HEK293 (cell line): ENCODE data around the gene PBX3.

ENCODE experiments used
- CTCF ChIA-PET: fragments of 350-600 bp; formaldehyde crosslinking; extraction: SDS; loops from one replicate; lab custom pipeline; 2021; ENCODE audit warnings: antibody characterized with exemption; lab: Yijun Ruan, JAX
- POLR2A ChIA-PET: fragments of 300-600 bp; formaldehyde crosslinking; extraction: SDS; loops from one replicate; lab custom pipeline; 2020; ENCODE audit warnings: antibody characterized with exemption, inconsistent platforms; lab: Yijun Ruan, JAX
- H3K27ac ChIP-seq: fragments of 200-500 bp; sonication (Bioruptor generic); 2 replicates; pipeline ENCODE4 v1.5.1; 2014; ENCODE audit warnings: low read depth, low read length, control low read depth, inconsistent platforms; ENCODE audit errors: extremely low read depth
- H3K36me3 ChIP-seq, 2 experiments: fragments of 200-500 bp in 1 of 2; sonication (Bioruptor generic) in 1 of 2; 1 replicate in 1 of 2; 2 replicates in 1 of 2; pipeline ENCODE4 v1.5.1; 2014 to 2017; ENCODE audit warnings: inconsistent platforms in 2 of 2, low read length in 2 of 2; ENCODE audit not compliant: control insufficient read depth in 2 of 2, insufficient read depth in 1 of 2
- H3K4me1 ChIP-seq: fragments of 200-500 bp; sonication (Bioruptor generic); 2 replicates; pipeline ENCODE4 v1.5.1; 2014; ENCODE audit warnings: mild to moderate bottlenecking, low read length, inconsistent platforms; ENCODE audit not compliant: control insufficient read depth, insufficient read depth
- H3K4me3 ChIP-seq: 2 replicates; pipeline ENCODE4 v1.5.1; 2011; ENCODE audit warnings: low read depth, mild to moderate bottlenecking, control low read depth, low read length, moderate library complexity
- H3K9me3 ChIP-seq: fragments of 200-500 bp; sonication (Bioruptor generic); 2 replicates; pipeline ENCODE4 v1.5.1; 2014; ENCODE audit warnings: low read depth, low read length, inconsistent platforms; ENCODE audit not compliant: control insufficient read depth, insufficient read depth
- HOXA7 ChIP-seq: sonication (generic); formaldehyde crosslinking; IDR thresholded peaks from 2 replicates; pipeline ENCODE4 v1.8.1; 2022; ENCODE audit warnings: missing genetic modification reagents, borderline replicate concordance
- KLF1 ChIP-seq: fragments of 450-650 bp; formaldehyde crosslinking; IDR thresholded peaks from 2 replicates; pipeline ENCODE4 v1.5.1; 2016; ENCODE audit warnings: missing biosample characterization, missing genetic modification characterization
- KLF10 ChIP-seq: fragments of 450-650 bp; IDR thresholded peaks from 2 replicates; pipeline ENCODE4 v1.5.1; 2018; ENCODE audit warnings: missing biosample characterization, mild to moderate bottlenecking, missing genetic modification characterization
- OVOL3 ChIP-seq: fragments of 450-650 bp; formaldehyde crosslinking; IDR thresholded peaks from 2 replicates; pipeline ENCODE4 v1.5.1; 2016; ENCODE audit warnings: missing biosample characterization, missing genetic modification characterization
- ZFP69B ChIP-seq: fragments of 450-650 bp; formaldehyde crosslinking; IDR thresholded peaks from 2 replicates; pipeline ENCODE4 v1.5.1; 2016; ENCODE audit warnings: missing biosample characterization, missing genetic modification characterization
- ZNF10 ChIP-seq: fragments of 450-650 bp; formaldehyde crosslinking; IDR thresholded peaks from 2 replicates; pipeline ENCODE4 v1.5.1; 2017; ENCODE audit warnings: missing biosample characterization, missing genetic modification characterization
- ZNF423 ChIP-seq: fragments of 450-650 bp; formaldehyde crosslinking; IDR thresholded peaks from 2 replicates; pipeline ENCODE4 v1.5.1; 2016; ENCODE audit warnings: missing biosample characterization, missing genetic modification characterization
- ZNF521 ChIP-seq: fragments of 450-650 bp; formaldehyde crosslinking; IDR thresholded peaks from 2 replicates; pipeline ENCODE4 v1.5.1; 2017; ENCODE audit warnings: missing biosample characterization, mild to moderate bottlenecking, missing genetic modification characterization
- ZNF530 ChIP-seq: fragments of 450-650 bp; formaldehyde crosslinking; IDR thresholded peaks from 2 replicates; pipeline ENCODE4 v1.5.1; 2016; ENCODE audit warnings: low read depth, missing biosample characterization, missing genetic modification characterization
- ZNF561 ChIP-seq: fragments of 450-650 bp; IDR thresholded peaks from 2 replicates; pipeline ENCODE4 v1.5.1; 2018; ENCODE audit warnings: missing biosample characterization, missing genetic modification characterization, borderline replicate concordance
- ZNF596 ChIP-seq: fragments of 450-650 bp; IDR thresholded peaks from 2 replicates; pipeline ENCODE4 v1.5.0; 2018; ENCODE audit warnings: missing biosample characterization, mild to moderate bottlenecking, missing genetic modification characterization, moderate library complexity
- TF ChIP-seq, protein P1 (sequence below): fragments of 450-650 bp; formaldehyde crosslinking; IDR thresholded peaks from 2 replicates; pipeline ENCODE4 v1.5.0; 2017; ENCODE audit warnings: missing biosample characterization, missing genetic modification characterization, borderline replicate concordance
- TF ChIP-seq, protein P2 (sequence below): fragments of 450-650 bp; formaldehyde crosslinking; IDR thresholded peaks from 2 replicates; pipeline ENCODE4 v1.5.1; 2016; ENCODE audit warnings: missing biosample characterization, missing genetic modification characterization, low read depth
- TF ChIP-seq, protein P3 (sequence below): fragments of 450-650 bp; formaldehyde crosslinking; conservative IDR thresholded peaks from 2 replicates; pipeline ENCODE4 v1.5.1; 2016; ENCODE audit warnings: low read depth, missing biosample characterization, missing genetic modification characterization
- TF ChIP-seq, protein P4 (sequence below): fragments of 450-650 bp; formaldehyde crosslinking; IDR thresholded peaks from 2 replicates; pipeline ENCODE4 v1.5.1; 2016; ENCODE audit warnings: missing biosample characterization, missing genetic modification characterization

Gene PBX3

DNA sequence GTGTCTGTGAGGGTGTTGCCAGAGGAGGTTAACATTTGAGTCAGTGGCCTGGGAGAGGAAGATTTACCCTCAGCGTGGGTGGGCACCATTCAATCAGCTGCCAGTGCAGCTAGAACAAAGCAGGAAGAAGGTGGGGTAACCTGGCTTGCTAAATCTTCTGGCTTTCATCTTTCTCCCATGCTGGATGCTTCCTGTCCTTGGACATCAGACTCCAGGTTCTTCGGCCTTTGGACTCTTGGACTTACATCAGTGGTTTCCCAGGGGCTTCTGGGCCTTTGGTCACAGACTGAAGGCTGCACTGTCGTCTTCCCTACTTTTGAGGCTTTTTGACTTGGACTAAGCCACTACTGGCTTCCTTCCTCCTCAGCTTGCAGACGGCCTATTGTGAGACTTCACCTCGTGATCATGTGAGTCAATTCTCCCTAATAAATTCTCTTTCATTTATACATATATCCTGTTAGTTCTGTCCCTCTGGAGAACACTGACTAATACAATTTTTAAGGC lies 38.1 kb downstream of the PBX3 start (continued):
- TF ChIP-seq, protein P1, sequence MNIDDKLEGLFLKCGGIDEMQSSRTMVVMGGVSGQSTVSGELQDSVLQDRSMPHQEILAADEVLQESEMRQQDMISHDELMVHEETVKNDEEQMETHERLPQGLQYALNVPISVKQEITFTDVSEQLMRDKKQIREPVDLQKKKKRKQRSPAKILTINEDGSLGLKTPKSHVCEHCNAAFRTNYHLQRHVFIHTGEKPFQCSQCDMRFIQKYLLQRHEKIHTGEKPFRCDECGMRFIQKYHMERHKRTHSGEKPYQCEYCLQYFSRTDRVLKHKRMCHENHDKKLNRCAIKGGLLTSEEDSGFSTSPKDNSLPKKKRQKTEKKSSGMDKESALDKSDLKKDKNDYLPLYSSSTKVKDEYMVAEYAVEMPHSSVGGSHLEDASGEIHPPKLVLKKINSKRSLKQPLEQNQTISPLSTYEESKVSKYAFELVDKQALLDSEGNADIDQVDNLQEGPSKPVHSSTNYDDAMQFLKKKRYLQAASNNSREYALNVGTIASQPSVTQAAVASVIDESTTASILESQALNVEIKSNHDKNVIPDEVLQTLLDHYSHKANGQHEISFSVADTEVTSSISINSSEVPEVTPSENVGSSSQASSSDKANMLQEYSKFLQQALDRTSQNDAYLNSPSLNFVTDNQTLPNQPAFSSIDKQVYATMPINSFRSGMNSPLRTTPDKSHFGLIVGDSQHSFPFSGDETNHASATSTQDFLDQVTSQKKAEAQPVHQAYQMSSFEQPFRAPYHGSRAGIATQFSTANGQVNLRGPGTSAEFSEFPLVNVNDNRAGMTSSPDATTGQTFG (tag by site-specific recombination) = no peak
- no peak for TF ChIP-seq ZNF521 (tag by site-specific recombination)
- no peak for TF ChIP-seq ZNF596 (tag by site-specific recombination)
- TF ChIP-seq, protein P2, sequence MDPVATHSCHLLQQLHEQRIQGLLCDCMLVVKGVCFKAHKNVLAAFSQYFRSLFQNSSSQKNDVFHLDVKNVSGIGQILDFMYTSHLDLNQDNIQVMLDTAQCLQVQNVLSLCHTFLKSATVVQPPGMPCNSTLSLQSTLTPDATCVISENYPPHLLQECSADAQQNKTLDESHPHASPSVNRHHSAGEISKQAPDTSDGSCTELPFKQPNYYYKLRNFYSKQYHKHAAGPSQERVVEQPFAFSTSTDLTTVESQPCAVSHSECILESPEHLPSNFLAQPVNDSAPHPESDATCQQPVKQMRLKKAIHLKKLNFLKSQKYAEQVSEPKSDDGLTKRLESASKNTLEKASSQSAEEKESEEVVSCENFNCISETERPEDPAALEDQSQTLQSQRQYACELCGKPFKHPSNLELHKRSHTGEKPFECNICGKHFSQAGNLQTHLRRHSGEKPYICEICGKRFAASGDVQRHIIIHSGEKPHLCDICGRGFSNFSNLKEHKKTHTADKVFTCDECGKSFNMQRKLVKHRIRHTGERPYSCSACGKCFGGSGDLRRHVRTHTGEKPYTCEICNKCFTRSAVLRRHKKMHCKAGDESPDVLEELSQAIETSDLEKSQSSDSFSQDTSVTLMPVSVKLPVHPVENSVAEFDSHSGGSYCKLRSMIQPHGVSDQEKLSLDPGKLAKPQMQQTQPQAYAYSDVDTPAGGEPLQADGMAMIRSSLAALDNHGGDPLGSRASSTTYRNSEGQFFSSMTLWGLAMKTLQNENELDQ (tag by site-specific recombination) = no peak

DNA sequence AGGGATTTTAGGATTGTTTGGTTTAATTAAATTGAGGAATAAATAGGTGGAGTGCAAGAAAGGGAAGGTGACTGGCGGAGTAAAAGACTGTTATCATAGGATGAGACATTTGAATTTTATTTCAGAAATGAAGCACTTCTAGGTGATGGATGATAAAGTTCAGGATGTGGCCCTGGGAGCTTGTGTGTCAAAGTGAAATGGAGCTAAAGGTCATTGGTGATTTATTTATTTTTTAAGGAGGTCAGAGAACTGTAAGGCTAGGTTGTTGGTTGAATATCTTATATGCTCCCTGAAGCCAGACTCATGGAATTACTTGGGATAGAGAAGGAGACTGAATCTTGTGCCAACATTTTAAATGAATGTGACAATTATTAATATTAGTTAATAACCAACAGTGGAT lies 40.5 kb downstream of the PBX3 start:
- Histone ChIP-seq H3K27ac (no peak overlapping the region), H3K9me3 (no peaks in the 10 kb centered on the region), H3K36me3 (no peaks in the 10 kb centered on the region; a peak in 1 of 3 replicates), H3K4me1 (no peaks in the 10 kb centered on the region; the same call in 1 of the 2 replicates), H3K4me3 (no peak overlapping the region)
- CTCF ChIA-PET = no interaction called here
- POLR2A ChIA-PET = no interaction called here
- TF ChIP-seq ZNF530 (tag by site-specific recombination) (no peak), ZNF423 (tag by site-specific recombination) (no peak), OVOL3 (no peak), HOXA7 (CRISPR knock-in tag) (no peak), KLF10 (tag by site-specific recombination) (no peak), ZFP69B (no peak), KLF1 (no peak), ZNF561 (no peak), ZNF10 (tag by site-specific recombination) (no peak)
- TF ChIP-seq, protein P1 (tag by site-specific recombination) = no peak
- TF ChIP-seq, protein P3, sequence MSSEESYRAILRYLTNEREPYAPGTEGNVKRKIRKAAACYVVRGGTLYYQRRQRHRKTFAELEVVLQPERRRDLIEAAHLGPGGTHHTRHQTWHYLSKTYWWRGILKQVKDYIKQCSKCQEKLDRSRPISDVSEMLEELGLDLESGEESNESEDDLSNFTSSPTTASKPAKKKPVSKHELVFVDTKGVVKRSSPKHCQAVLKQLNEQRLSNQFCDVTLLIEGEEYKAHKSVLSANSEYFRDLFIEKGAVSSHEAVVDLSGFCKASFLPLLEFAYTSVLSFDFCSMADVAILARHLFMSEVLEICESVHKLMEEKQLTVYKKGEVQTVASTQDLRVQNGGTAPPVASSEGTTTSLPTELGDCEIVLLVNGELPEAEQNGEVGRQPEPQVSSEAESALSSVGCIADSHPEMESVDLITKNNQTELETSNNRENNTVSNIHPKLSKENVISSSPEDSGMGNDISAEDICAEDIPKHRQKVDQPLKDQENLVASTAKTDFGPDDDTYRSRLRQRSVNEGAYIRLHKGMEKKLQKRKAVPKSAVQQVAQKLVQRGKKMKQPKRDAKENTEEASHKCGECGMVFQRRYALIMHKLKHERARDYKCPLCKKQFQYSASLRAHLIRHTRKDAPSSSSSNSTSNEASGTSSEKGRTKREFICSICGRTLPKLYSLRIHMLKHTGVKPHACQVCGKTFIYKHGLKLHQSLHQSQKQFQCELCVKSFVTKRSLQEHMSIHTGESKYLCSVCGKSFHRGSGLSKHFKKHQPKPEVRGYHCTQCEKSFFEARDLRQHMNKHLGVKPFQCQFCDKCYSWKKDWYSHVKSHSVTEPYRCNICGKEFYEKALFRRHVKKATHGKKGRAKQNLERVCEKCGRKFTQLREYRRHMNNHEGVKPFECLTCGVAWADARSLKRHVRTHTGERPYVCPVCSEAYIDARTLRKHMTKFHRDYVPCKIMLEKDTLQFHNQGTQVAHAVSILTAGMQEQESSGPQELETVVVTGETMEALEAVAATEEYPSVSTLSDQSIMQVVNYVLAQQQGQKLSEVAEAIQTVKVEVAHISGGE (tag by site-specific recombination) = no peak
- TF ChIP-seq, protein P4, sequence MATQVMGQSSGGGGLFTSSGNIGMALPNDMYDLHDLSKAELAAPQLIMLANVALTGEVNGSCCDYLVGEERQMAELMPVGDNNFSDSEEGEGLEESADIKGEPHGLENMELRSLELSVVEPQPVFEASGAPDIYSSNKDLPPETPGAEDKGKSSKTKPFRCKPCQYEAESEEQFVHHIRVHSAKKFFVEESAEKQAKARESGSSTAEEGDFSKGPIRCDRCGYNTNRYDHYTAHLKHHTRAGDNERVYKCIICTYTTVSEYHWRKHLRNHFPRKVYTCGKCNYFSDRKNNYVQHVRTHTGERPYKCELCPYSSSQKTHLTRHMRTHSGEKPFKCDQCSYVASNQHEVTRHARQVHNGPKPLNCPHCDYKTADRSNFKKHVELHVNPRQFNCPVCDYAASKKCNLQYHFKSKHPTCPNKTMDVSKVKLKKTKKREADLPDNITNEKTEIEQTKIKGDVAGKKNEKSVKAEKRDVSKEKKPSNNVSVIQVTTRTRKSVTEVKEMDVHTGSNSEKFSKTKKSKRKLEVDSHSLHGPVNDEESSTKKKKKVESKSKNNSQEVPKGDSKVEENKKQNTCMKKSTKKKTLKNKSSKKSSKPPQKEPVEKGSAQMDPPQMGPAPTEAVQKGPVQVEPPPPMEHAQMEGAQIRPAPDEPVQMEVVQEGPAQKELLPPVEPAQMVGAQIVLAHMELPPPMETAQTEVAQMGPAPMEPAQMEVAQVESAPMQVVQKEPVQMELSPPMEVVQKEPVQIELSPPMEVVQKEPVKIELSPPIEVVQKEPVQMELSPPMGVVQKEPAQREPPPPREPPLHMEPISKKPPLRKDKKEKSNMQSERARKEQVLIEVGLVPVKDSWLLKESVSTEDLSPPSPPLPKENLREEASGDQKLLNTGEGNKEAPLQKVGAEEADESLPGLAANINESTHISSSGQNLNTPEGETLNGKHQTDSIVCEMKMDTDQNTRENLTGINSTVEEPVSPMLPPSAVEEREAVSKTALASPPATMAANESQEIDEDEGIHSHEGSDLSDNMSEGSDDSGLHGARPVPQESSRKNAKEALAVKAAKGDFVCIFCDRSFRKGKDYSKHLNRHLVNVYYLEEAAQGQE = no peak
